Measurements from ENCODE around the gene CCDC197. TPM values are rescaled to one million over a fixed set of nuclear protein-coding genes. Genes with fewer than 3 reads are reported as not detected.
A peak's percentile ranks its signal among the peaks of the same experiment; 100 is the strongest.

CCDC197 gene
- total and polyA plus RNA-seq, 9 of the 15 experiments (the other 6 are each of a cell fraction or from before 2014, with no cell fraction given): not detected

GRCh38 chr14:93987376-93987775, 9.7 kb upstream of the CCDC197 start (continued):
- TF ChIP-seq STAT6 (CRISPR knock-in tag; IDR thresholded peaks at IDR 0.05) (no peak), RBM14 (IDR thresholded peaks at IDR 0.05; ENCODE audit: borderline replicate concordance, insufficient read depth, low read depth, low read length) (no peak)

GRCh38 chr14:93987815-93988476, 9.2 kb upstream of the CCDC197 start:
- H3K36me3 ChIP-seq (ENCODE audit: control insufficient read depth, insufficient read depth, low read length): no peaks in the 10 kb centered on the region
- peaks cover 2% of the 10 kb centered on the region for H3K9me1 ChIP-seq (ENCODE audit: control insufficient read depth, insufficient read depth, low read length)
- no TSS peak for BruUV-seq (replicated peaks)
- WGBS (ENCODE audit: insufficient coverage, low coverage, missing lambda C conversion rate): no CpG with 5 or more reads among the region's 3 CpGs
- H3K9me3 ChIP-seq (replicated peaks; ENCODE audit: control insufficient read depth, insufficient read depth, low read depth, low read length): no peaks in the 10 kb centered on the region
- H3K4me2 ChIP-seq (ENCODE audit: insufficient read depth, low read length): no peak overlapping the region
- no peak for ATAC-seq
- H3K79me2 ChIP-seq (ENCODE audit: control insufficient read depth, insufficient read depth, low read length): no peaks in the 10 kb centered on the region
- no peak overlapping the region for H3K4me3 ChIP-seq
- H3K4me1 ChIP-seq (replicated peaks in 1 of 2; ENCODE audit: control insufficient read depth in 2 of 2, insufficient read depth in 2 of 2, low read length in 2 of 2): no peaks in the 10 kb centered on the region
- CTCF ChIA-PET (ENCODE audit: low intra/inter-chr PET ratio): no interaction called here
- no peak overlapping the region for H2AFZ ChIP-seq (ENCODE audit: low read depth, low read length)
- no peak overlapping the region for H3K9ac ChIP-seq (ENCODE audit: insufficient read depth in 1 of 2, low read depth in 2 of 2, low read length in 2 of 2)
- POLR2A ChIA-PET: no interaction called here
- no peaks in the 10 kb centered on the region for H4K20me1 ChIP-seq (replicated peaks; ENCODE audit: control insufficient read depth, insufficient read depth, low read length)
- peaks cover 0 to 26% of the 10 kb centered on the region in 2 experiments; a peak in 3 of 5 replicates for H3K27me3 ChIP-seq (ENCODE audit: control insufficient read depth in 2 of 2, insufficient read depth in 2 of 2, low read length in 2 of 2)
- FAIRE-seq: no peak
- in situ Hi-C loops (cut with MboI) (no loop called here), intact Hi-C loops (cut with micrococcal nuclease) (no loop called here)
- H3K27ac ChIP-seq (ENCODE audit: extremely low read depth, low read depth, low read length): no peak overlapping the region
- DNase-seq (ENCODE audit: extremely low read depth in 1 of 4, low spot score in 3 of 4): no peak
- TF ChIP-seq SMC3 (conservative IDR thresholded peaks at IDR 0.05; ENCODE audit: insufficient read depth, low read depth, low read length) (no peak), ZNF224 (CRISPR knock-in tag; IDR thresholded peaks at IDR 0.05) (no peak), ZNF263 (CRISPR knock-in tag; IDR thresholded peaks at IDR 0.05; ENCODE audit: borderline replicate concordance) (peak; percentile 84), HNRNPK (IDR thresholded peaks at IDR 0.05; ENCODE audit: low read depth, low read length, poor library complexity, severe bottlenecking) (no peak)
